ENCODE results near the gene NCAPD3.
"Not testable (repeated sequence)": the region's sequence is repeated elsewhere in the genome, so short reads cannot be mapped to it uniquely, and the experiment has no call there.

The NCAPD3 gene

GRCh38 chr11:134224710-134225664 lies 1.2 kb upstream of the NCAPD3 start:
- DNase-seq: no peak

GRCh38 chr11:134223121-134223520 lies 646 bp downstream of the NCAPD3 start:
- no peak for DNase-seq

- DNase-seq: no peak
Observed at GRCh38 chr11:134216816-134217215, 7.0 kb downstream of the NCAPD3 start.

GRCh38 chr11:134215836-134216235 lies 7.9 kb downstream of the NCAPD3 start:
- no peak for DNase-seq

- no peak for DNase-seq
Observed at GRCh38 chr11:134207538-134208239, 16.1 kb downstream of the NCAPD3 start.

- no peak for DNase-seq
Observed at GRCh38 chr11:134206185-134206584, 17.6 kb downstream of the NCAPD3 start.

- DNase-seq: no peak
Observed at GRCh38 chr11:134205729-134206128, 18.0 kb downstream of the NCAPD3 start.

- no peak for DNase-seq
Observed at GRCh38 chr11:134202661-134203060, 21.1 kb downstream of the NCAPD3 start.

GRCh38 chr11:134200688-134201087 lies 23.1 kb downstream of the NCAPD3 start:
- DNase-seq: no peak

- no peak for DNase-seq
Observed at GRCh38 chr11:134199531-134199930, 24.2 kb downstream of the NCAPD3 start.

GRCh38 chr11:134196756-134197155 lies 27.0 kb downstream of the NCAPD3 start:
- no peak for DNase-seq

- not testable (repeated sequence) for DNase-seq
Observed at GRCh38 chr11:134188092-134188491, 35.7 kb downstream of the NCAPD3 start.

- no peak for DNase-seq
Observed at GRCh38 chr11:134181707-134182106, 42.1 kb downstream of the NCAPD3 start.

- DNase-seq: no peak
Observed at GRCh38 chr11:134178032-134178674, 45.6 kb downstream of the NCAPD3 start.

- no peak for DNase-seq
Observed at GRCh38 chr11:134176284-134176683, 47.5 kb downstream of the NCAPD3 start.

GRCh38 chr11:134173296-134173695 lies 50.5 kb downstream of the NCAPD3 start:
- no peak for DNase-seq

- no peak for DNase-seq
Observed at GRCh38 chr11:134171951-134172350, 51.8 kb downstream of the NCAPD3 start.

- DNase-seq: no peak
Observed at GRCh38 chr11:134170919-134171281, 52.9 kb downstream of the NCAPD3 start.

GRCh38 chr11:134170177-134170918 lies 53.4 kb downstream of the NCAPD3 start:
- no peak for DNase-seq

GRCh38 chr11:134164490-134165370 lies 59.0 kb downstream of the NCAPD3 start:
- DNase-seq: no peak

- DNase-seq: no peak
Observed at GRCh38 chr11:134159652-134160051, 64.1 kb downstream of the NCAPD3 start.

- DNase-seq: no peak
Observed at GRCh38 chr11:134158023-134158422, 65.7 kb downstream of the NCAPD3 start.

Data from cerebellar nuclear complex (tissue), 1 donor.